K562 (cell line): ENCODE data around the gene DDX51. TPM values are rescaled to one million over a fixed set of nuclear protein-coding genes. Genes with fewer than 3 reads are reported as not detected.

ENCODE experiments used
- ATAC-seq: fragments of 200-7000 bp; cut with Tn5 transposase; 3 replicates; pipeline ENCODE4 v1.9.1; 2020; ENCODE audit warnings: moderate library complexity
- BruUV-seq: library from RNA; stranded (reverse); fragments of 400-500 nt; replicated peaks from 2 replicates; lab custom pipeline; 2021; lab: Mats Ljungman, UMichigan
- CTCF ChIA-PET: fragments of 300-600 bp; formaldehyde crosslinking; extraction: SDS; loops from one replicate; lab custom pipeline; 2021; ENCODE audit warnings: low intra/inter-chr PET ratio; lab: Yijun Ruan, JAX
- POLR2A ChIA-PET: fragments of 300-600, 350-650 bp; sonication (Branson Sonifier 250); formaldehyde crosslinking; extraction: SDS; loops from one replicate; lab custom pipeline; 2021; ENCODE audit warnings: antibody characterized with exemption, inconsistent platforms; lab: Yijun Ruan, JAX
- DNase-seq, 4 experiments: peaks; one replicate each; pipeline versions ENCODE4 v3.0.0 to v3.0.0-alpha.2; 2011 to 2018; ENCODE audit warnings: low spot score in 3 of 4, mixed read lengths in 3 of 4; ENCODE audit errors: extremely low read depth in 1 of 4
- FAIRE-seq: peaks from 2 replicates; lab custom pipeline; 2011; peaks lifted over from hg19 to GRCh38; lab: Jason Lieb, UNC
- H2AFZ ChIP-seq: 2 replicates; pipeline ENCODE4 v1.6.0; 2011; ENCODE audit warnings: low read depth, low read length, control low read depth, inconsistent platforms
- H3K27ac ChIP-seq: fragments of 200-600 bp; 3 replicates; pipeline ENCODE4 v1.8.0; 2011; ENCODE audit warnings: low read depth, mild to moderate bottlenecking, control low read depth, inconsistent platforms, low read length, moderate library complexity, mixed read lengths; ENCODE audit errors: extremely low read depth
- H3K27me3 ChIP-seq, 2 experiments: fragments of 300-600 bp in 1 of 2; 2 replicates in 1 of 2; 3 replicates in 1 of 2; pipeline versions ENCODE4 v1.6.0 to v1.8.0; 2011; ENCODE audit warnings: inconsistent platforms in 2 of 2, low read length in 2 of 2, mild to moderate bottlenecking in 1 of 2, mixed read lengths in 1 of 2, moderate library complexity in 1 of 2; ENCODE audit not compliant: control insufficient read depth in 2 of 2, insufficient read depth in 2 of 2
- H3K36me3 ChIP-seq: fragments of 300-600 bp; 3 replicates; pipeline ENCODE4 v1.8.0; 2011; ENCODE audit warnings: mild to moderate bottlenecking, low read length, inconsistent platforms; ENCODE audit not compliant: control insufficient read depth, insufficient read depth
- H3K4me1 ChIP-seq, 2 experiments: fragments of 200-600 bp in 1 of 2; replicated peaks in 1 of 2; 2 replicates in 1 of 2; 3 replicates in 1 of 2; pipeline versions ENCODE4 v1.5.1 to v1.8.0; 2011; ENCODE audit warnings: inconsistent platforms in 2 of 2, low read length in 2 of 2, mild to moderate bottlenecking in 1 of 2, mixed read lengths in 1 of 2, moderate library complexity in 1 of 2; ENCODE audit not compliant: control insufficient read depth in 2 of 2, insufficient read depth in 2 of 2
- H3K4me2 ChIP-seq: 2 replicates; pipeline ENCODE4 v1.6.1; 2011; ENCODE audit warnings: low read length, control low read depth, inconsistent platforms, mixed read lengths; ENCODE audit not compliant: insufficient read depth
- H3K4me3 ChIP-seq: fragments of 200-600 bp; sonication (generic), shearing (Covaris generic); 2 replicates; pipeline ENCODE4 v1.5.1; 2016; ENCODE audit warnings: control low read depth, inconsistent platforms
- H3K79me2 ChIP-seq: fragments of 200-600 bp; 3 replicates; pipeline ENCODE4 v1.8.0; 2011; ENCODE audit warnings: low read length, inconsistent platforms; ENCODE audit not compliant: control insufficient read depth, insufficient read depth
- H3K9ac ChIP-seq, 2 experiments: 2 replicates each; pipeline versions ENCODE4 v1.6.0 to v1.6.1; 2011; ENCODE audit warnings: low read depth in 2 of 2, low read length in 2 of 2, control low read depth in 1 of 2, inconsistent platforms in 1 of 2, mild to moderate bottlenecking in 1 of 2, mixed read lengths in 1 of 2; ENCODE audit not compliant: insufficient read depth in 1 of 2
- H3K9me1 ChIP-seq: one replicate; pipeline ENCODE4 v1.6.0; 2011; ENCODE audit warnings: inconsistent platforms, mild to moderate bottlenecking, low read length, moderate library complexity; ENCODE audit not compliant: control insufficient read depth, insufficient read depth
- H3K9me3 ChIP-seq: replicated peaks from 2 replicates; pipeline ENCODE4 v1.5.1; 2011; ENCODE audit warnings: low read depth, low read length, inconsistent platforms; ENCODE audit not compliant: control insufficient read depth, insufficient read depth
- H4K20me1 ChIP-seq: replicated peaks from 2 replicates; pipeline ENCODE4 v1.6.1; 2011; ENCODE audit warnings: low read length, inconsistent platforms, mixed read lengths; ENCODE audit not compliant: control insufficient read depth, insufficient read depth
- DIDO1 ChIP-seq: fragments of 450-650 bp; IDR thresholded peaks from 2 replicates; pipeline ENCODE4 v1.6.1; 2016; ENCODE audit warnings: low read depth, missing biosample characterization, missing genetic modification characterization
- HIVEP1 ChIP-seq: fragments of 250-450 bp; sonication (Bioruptor Pico); IDR thresholded peaks from 2 replicates; pipeline ENCODE4 v1.4.0; 2020; ENCODE audit warnings: mild to moderate bottlenecking
- NKRF ChIP-seq: fragments of 450-650 bp; IDR thresholded peaks from 2 replicates; pipeline ENCODE4 v1.6.1; 2016; ENCODE audit warnings: borderline replicate concordance
- NR3C1 ChIP-seq: sonication (generic); formaldehyde crosslinking; IDR thresholded peaks from 2 replicates; pipeline ENCODE4 v1.8.1; 2022; ENCODE audit warnings: missing genetic modification reagents
- RBBP5 ChIP-seq: fragments of 200-600 bp; sonication (generic); IDR thresholded peaks from 2 replicates; pipeline ENCODE4 v1.6.1; 2012; ENCODE audit warnings: borderline replicate concordance, mild to moderate bottlenecking, low read length, control low read depth, inconsistent platforms; ENCODE audit not compliant: insufficient read depth, poor library complexity, severe bottlenecking
- TSC22D4 ChIP-seq: fragments of 450-650 bp; IDR thresholded peaks from 2 replicates; pipeline ENCODE4 v1.6.1; 2016; ENCODE audit warnings: missing genetic modification characterization, missing biosample characterization, control low read depth
- ZNF133 ChIP-seq: fragments of 250-450 bp; sonication (Bioruptor Pico); IDR thresholded peaks from 2 replicates; pipeline ENCODE4 v1.4.0; 2020; ENCODE audit warnings: mild to moderate bottlenecking
- ZNF316 ChIP-seq: fragments of 450-650 bp; IDR thresholded peaks from 2 replicates; pipeline ENCODE4 v1.6.1; 2016
- ZNF75A ChIP-seq: fragments of 450-650 bp; formaldehyde crosslinking; IDR thresholded peaks from 2 replicates; pipeline ENCODE4 v1.4.0; 2020; ENCODE audit warnings: mild to moderate bottlenecking
- ZNF79 ChIP-seq: fragments of 250-450 bp; sonication (Bioruptor Pico); IDR thresholded peaks from 2 replicates; pipeline ENCODE4 v1.4.0; 2020; ENCODE audit warnings: low read depth, mild to moderate bottlenecking, moderate library complexity
- WGBS: fragments of 100-300 bp; shearing (Covaris generic); methylation state at CpG from one replicate; pipeline ENCODE4 v1.1.6; 2016; ENCODE audit warnings: low coverage, mixed read lengths; ENCODE audit not compliant: insufficient coverage; ENCODE audit errors: missing lambda C conversion rate; 5-methylcytosine and 5-hydroxymethylcytosine counted together
- in situ Hi-C: fragments of 300-500 bp; cut with MboI; formaldehyde crosslinking; loops from 4 replicates; pipeline ENCODE4 v1.15.0; 2018; ENCODE audit warnings: inconsistent platforms, mixed read lengths
- intact Hi-C: fragments of 100-400 bp; cut with micrococcal nuclease; formaldehyde crosslinking; loops from 2 replicates; pipeline ENCODE4 v1.14.2; 2022
- polyA plus RNA-seq, 8 experiments: library from polyadenylated mRNA; depleted of rRNA in 4 of 8; stranded (reverse) in 5 of 8; unstranded in 3 of 8; fragments of >200 nt; fragmentation: Nextera tagmentation in 2 of 8; fragmentation: Illumina TruSeq in 1 of 8; extraction: Ambion mirVana in 2 of 8; extraction: Trizol in 1 of 8; gene quantifications; 2 replicates each; pipeline versions ENCODE4 v1.2.1 to v1.2.3, GENCODE V29; 2011 to 2014; ENCODE audit warnings: inconsistent platforms in 1 of 8, missing spikeins in 1 of 8
- total RNA-seq, 7 experiments: library from RNA; depleted of rRNA in 6 of 7; stranded (reverse); fragments of >200 nt in 6 of 7; fragmentation: Illumina TruSeq in 2 of 7; extraction: Trizol in 2 of 7; gene quantifications; 2 replicates each; pipeline versions ENCODE4 v1.2.1 to v1.2.3, GENCODE V29; 2011 to 2021; ENCODE audit warnings: low replicate concordance in 1 of 7
- TF ChIP-seq, protein P1 (sequence below), 2 experiments: IDR thresholded peaks; 2 replicates each; pipeline ENCODE4 v1.6.1; 2012; ENCODE audit warnings: improper control_type of control experiment in 2 of 2, low read depth in 2 of 2, low read length in 2 of 2, borderline replicate concordance in 1 of 2
- TF ChIP-seq, protein P2 (sequence below): sonication (generic); formaldehyde crosslinking; IDR thresholded peaks from 2 replicates; pipeline ENCODE4 v1.8.1; 2023; ENCODE audit warnings: mild to moderate bottlenecking, missing genetic modification reagents

Gene DDX51
- total and polyA plus RNA-seq, 9 of the 15 experiments (the other 6 are each of a cell fraction or from before 2014, with no cell fraction given): 1.1 to 35.9 (median 12.4) TPM

DNA sequence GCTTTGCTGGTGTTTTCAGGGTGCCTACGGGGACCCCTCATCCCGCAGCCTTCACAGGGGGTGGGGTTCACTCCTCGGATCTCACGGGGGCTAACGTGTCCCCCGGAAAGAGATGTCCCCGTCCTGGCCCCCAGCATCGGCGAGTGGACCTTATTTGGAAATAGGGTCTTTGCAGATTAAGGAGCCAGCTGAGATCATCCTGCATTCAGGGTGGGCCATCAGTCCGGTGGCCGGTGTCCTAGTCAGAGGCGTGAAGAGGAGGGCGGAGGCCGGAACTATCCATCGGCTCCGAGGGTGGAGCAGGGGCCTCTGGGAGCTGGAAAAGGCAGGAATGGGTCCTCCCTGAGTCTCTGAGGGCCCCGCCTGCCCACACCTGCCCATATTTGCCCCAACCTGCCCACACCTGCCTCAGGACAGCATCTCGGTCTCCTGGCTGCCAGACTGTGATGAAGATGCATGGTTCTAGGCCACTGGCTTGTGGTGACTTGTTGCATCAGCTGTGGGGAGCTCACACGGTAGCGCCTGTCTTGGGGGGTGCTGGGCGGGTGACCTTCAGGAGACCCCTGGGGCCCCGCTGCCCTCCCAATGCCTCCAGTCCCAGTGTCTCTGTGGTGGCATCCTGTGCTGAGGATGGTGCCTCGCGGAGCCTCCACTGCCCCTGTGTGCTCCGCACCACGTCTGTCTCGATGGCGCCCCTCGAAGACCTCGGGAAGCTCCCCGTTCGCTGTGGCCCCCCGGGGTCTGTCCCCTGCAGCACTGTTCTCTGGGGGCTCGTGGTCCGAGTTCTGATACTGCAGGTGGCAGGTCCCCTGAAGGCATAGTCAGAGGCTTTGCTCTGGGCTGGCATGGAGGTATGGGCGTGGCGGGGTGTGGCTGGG is 14.8 kb upstream of the DDX51 start (continued):
- TF ChIP-seq, protein P1, sequence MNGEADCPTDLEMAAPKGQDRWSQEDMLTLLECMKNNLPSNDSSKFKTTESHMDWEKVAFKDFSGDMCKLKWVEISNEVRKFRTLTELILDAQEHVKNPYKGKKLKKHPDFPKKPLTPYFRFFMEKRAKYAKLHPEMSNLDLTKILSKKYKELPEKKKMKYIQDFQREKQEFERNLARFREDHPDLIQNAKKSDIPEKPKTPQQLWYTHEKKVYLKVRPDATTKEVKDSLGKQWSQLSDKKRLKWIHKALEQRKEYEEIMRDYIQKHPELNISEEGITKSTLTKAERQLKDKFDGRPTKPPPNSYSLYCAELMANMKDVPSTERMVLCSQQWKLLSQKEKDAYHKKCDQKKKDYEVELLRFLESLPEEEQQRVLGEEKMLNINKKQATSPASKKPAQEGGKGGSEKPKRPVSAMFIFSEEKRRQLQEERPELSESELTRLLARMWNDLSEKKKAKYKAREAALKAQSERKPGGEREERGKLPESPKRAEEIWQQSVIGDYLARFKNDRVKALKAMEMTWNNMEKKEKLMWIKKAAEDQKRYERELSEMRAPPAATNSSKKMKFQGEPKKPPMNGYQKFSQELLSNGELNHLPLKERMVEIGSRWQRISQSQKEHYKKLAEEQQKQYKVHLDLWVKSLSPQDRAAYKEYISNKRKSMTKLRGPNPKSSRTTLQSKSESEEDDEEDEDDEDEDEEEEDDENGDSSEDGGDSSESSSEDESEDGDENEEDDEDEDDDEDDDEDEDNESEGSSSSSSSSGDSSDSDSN (IDR thresholded peaks at IDR 0.05; ENCODE audit: borderline replicate concordance in 1 of 2, low read depth in 2 of 2, low read length in 2 of 2): no peak
- no peak for TF ChIP-seq ZNF133 (CRISPR knock-in tag)
- no peak for TF ChIP-seq ZNF79 (CRISPR knock-in tag)
- TF ChIP-seq, all 486 proteins: peak for 0

- no peak for ATAC-seq
- Histone ChIP-seq H3K9ac (no peak overlapping the region), H3K4me1 (peaks cover 0 to 40% of the 10 kb centered on the region in 2 experiments; a peak in 2 of 5 replicates), H3K9me1 (no peaks in the 10 kb centered on the region), H3K27me3 (no peaks in the 10 kb centered on the region; a peak in 1 of 5 replicates), H3K36me3 (peaks cover 29% of the 10 kb centered on the region), H3K4me2 (no peak overlapping the region; the same call in 1 of the 2 replicates), H3K9me3 (peaks cover 23% of the 10 kb centered on the region), H3K27ac (no peak overlapping the region), H3K4me3 (no peak overlapping the region), H4K20me1 (no peaks in the 10 kb centered on the region; the same call in 1 of the 2 replicates), H3K79me2 (no peaks in the 10 kb centered on the region), H2AFZ (no peak overlapping the region)
- in situ Hi-C loops (no loop called here), intact Hi-C loops (loop anchor here (10.0 kb wide), 2 partner anchors 57 to 257 kb away; no protein-coding TSS in a partner anchor)
- DNase-seq: no peak
- ChIA-PET CTCF (no interaction called here), POLR2A (no interaction called here)
- BruUV-seq: no TSS peak
- 93% methylated on average over 2 of the region's 5 CpGs for WGBS
- no peak for FAIRE-seq
- TF ChIP-seq, protein P2, sequence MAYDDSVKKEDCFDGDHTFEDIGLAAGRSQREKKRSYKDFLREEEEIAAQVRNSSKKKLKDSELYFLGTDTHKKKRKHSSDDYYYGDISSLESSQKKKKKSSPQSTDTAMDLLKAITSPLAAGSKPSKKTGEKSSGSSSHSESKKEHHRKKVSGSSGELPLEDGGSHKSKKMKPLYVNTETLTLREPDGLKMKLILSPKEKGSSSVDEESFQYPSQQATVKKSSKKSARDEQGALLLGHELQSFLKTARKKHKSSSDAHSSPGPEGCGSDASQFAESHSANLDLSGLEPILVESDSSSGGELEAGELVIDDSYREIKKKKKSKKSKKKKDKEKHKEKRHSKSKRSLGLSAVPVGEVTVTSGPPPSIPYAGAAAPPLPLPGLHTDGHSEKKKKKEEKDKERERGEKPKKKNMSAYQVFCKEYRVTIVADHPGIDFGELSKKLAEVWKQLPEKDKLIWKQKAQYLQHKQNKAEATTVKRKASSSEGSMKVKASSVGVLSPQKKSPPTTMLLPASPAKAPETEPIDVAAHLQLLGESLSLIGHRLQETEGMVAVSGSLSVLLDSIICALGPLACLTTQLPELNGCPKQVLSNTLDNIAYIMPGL (CRISPR knock-in tag): no peak
- TF ChIP-seq DIDO1 (tag): no peak
- no peak for TF ChIP-seq ZNF75A (CRISPR knock-in tag)
- no peak for TF ChIP-seq ZNF316
- TF ChIP-seq TSC22D4 (tag): 0 out of 2 replicates have a peak, but pooled peaks have one; percentile 74
- TF ChIP-seq RBBP5: no peak
- TF ChIP-seq HIVEP1 (CRISPR knock-in tag): no peak
- TF ChIP-seq NKRF: 0 out of 2 replicates have a peak, but pooled peaks have one; percentile 23
- TF ChIP-seq NR3C1 (CRISPR knock-in tag): no peak
Measured at GRCh38 chr12:132157733-132158409, 13.8 kb upstream of the DDX51 start.
